Hepatocyte (in vitro differentiated cells): ENCODE measurements around the gene GRIK2.

Experiments used
- EZH2 ChIP-seq: fragments of 200-600 bp; sonication (generic); IDR thresholded peaks from 2 replicates; pipeline ENCODE4 v1.6.1; 2016; ENCODE audit warnings: antibody characterized with exemption, mild to moderate bottlenecking, borderline replicate concordance
- TF ChIP-seq, protein P1 (sequence below): fragments of 200-600 bp; sonication (generic); IDR thresholded peaks from 2 replicates; pipeline ENCODE4 v1.5.1; 2016; ENCODE audit warnings: antibody characterized with exemption, mild to moderate bottlenecking; ENCODE audit not compliant: poor library complexity

GRCh38 chr6:101961357-101961756 lies 567.8 kb downstream of the GRIK2 start:
- TF ChIP-seq, protein P1, sequence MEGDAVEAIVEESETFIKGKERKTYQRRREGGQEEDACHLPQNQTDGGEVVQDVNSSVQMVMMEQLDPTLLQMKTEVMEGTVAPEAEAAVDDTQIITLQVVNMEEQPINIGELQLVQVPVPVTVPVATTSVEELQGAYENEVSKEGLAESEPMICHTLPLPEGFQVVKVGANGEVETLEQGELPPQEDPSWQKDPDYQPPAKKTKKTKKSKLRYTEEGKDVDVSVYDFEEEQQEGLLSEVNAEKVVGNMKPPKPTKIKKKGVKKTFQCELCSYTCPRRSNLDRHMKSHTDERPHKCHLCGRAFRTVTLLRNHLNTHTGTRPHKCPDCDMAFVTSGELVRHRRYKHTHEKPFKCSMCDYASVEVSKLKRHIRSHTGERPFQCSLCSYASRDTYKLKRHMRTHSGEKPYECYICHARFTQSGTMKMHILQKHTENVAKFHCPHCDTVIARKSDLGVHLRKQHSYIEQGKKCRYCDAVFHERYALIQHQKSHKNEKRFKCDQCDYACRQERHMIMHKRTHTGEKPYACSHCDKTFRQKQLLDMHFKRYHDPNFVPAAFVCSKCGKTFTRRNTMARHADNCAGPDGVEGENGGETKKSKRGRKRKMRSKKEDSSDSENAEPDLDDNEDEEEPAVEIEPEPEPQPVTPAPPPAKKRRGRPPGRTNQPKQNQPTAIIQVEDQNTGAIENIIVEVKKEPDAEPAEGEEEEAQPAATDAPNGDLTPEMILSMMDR = no peak
- TF ChIP-seq EZH2 = no peak
